WTC11 (cell line): ENCODE data around the gene TRIM59. TPM values are rescaled to one million over a fixed set of nuclear protein-coding genes. Genes with fewer than 3 reads are reported as not detected.

Source experiments
- ATAC-seq: fragments of 200-7000 bp; cut with Tn5 transposase; 2 replicates; pipeline ENCODE4 v1.10.0; 2021; ENCODE audit warnings: mild to moderate bottlenecking, moderate library complexity
- CTCF ChIA-PET: fragments of 300-600 bp; sonication (Branson Sonifier 250); formaldehyde crosslinking; loops from one replicate; lab custom pipeline; 2021; ENCODE audit warnings: antibody characterized with exemption; lab: Charles Lee
- POLR2A ChIA-PET: fragments of 350-600 bp; sonication (Branson Sonifier 250); formaldehyde crosslinking; loops from one replicate; lab custom pipeline; 2021; ENCODE audit warnings: antibody characterized with exemption; lab: Charles Lee
- DNase-seq: peaks from one replicate; pipeline ENCODE4 v3.0.0; 2021; ENCODE audit warnings: low spot score
- H3K27ac Mint-ChIP-seq: 2 replicates; pipeline ENCODE4 v1.8.0; 2021; ENCODE audit warnings: mixed read lengths
- H3K27me3 Mint-ChIP-seq: 2 replicates; pipeline ENCODE4 v1.8.0; 2021; ENCODE audit warnings: low read depth, mild to moderate bottlenecking, moderate library complexity, mixed read lengths
- H3K36me3 Mint-ChIP-seq: 2 replicates; pipeline ENCODE4 v1.8.0; 2021; ENCODE audit warnings: mixed read lengths
- H3K4me1 Mint-ChIP-seq: 2 replicates; pipeline ENCODE4 v1.8.0; 2022; ENCODE audit warnings: mixed read lengths
- H3K4me3 Mint-ChIP-seq: 2 replicates; pipeline ENCODE4 v1.8.0; 2021; ENCODE audit warnings: mild to moderate bottlenecking, moderate library complexity, mixed read lengths
- H3K9me3 Mint-ChIP-seq: 2 replicates; pipeline ENCODE4 v1.8.0; 2021; ENCODE audit warnings: mixed read lengths
- FOXK1 ChIP-seq: sonication (generic); formaldehyde crosslinking; IDR thresholded peaks from 2 replicates; pipeline ENCODE4 v1.8.0; 2022; ENCODE audit warnings: mild to moderate bottlenecking, moderate library complexity, missing genetic modification reagents
- MYBL2 ChIP-seq: sonication (generic); formaldehyde crosslinking; IDR thresholded peaks from 2 replicates; pipeline ENCODE4 v1.8.1; 2023; ENCODE audit warnings: mild to moderate bottlenecking, moderate library complexity, missing genetic modification reagents
- PRRX2 ChIP-seq: fragments of 250-450 bp; sonication (Bioruptor Pico); IDR thresholded peaks from 2 replicates; pipeline ENCODE4 v1.8.0; 2021; ENCODE audit warnings: mild to moderate bottlenecking
- RELA ChIP-seq: sonication (generic); formaldehyde crosslinking; IDR thresholded peaks from 2 replicates; pipeline ENCODE4 v1.8.1; 2022; ENCODE audit warnings: missing genetic modification reagents, mild to moderate bottlenecking, borderline replicate concordance
- SMAD3 ChIP-seq: sonication (generic); formaldehyde crosslinking; IDR thresholded peaks from 2 replicates; pipeline ENCODE4 v1.8.0; 2022; ENCODE audit warnings: missing genetic modification reagents, mild to moderate bottlenecking, borderline replicate concordance
- SMAD4 ChIP-seq: sonication (generic); formaldehyde crosslinking; IDR thresholded peaks from 2 replicates; pipeline ENCODE4 v1.8.0; 2022; ENCODE audit warnings: mild to moderate bottlenecking, missing genetic modification reagents
- ZNF121 ChIP-seq: sonication (generic); formaldehyde crosslinking; IDR thresholded peaks from 2 replicates; pipeline ENCODE4 v1.8.0; 2023; ENCODE audit warnings: missing genetic modification reagents
- ZNF138 ChIP-seq: sonication (generic); formaldehyde crosslinking; conservative IDR thresholded peaks from 2 replicates; pipeline ENCODE4 v1.8.1; 2022; ENCODE audit warnings: mild to moderate bottlenecking, moderate library complexity, missing genetic modification reagents
- ZNF317 ChIP-seq: sonication (generic); formaldehyde crosslinking; IDR thresholded peaks from 2 replicates; pipeline ENCODE4 v1.8.1; 2023; ENCODE audit warnings: low read depth, mild to moderate bottlenecking, moderate library complexity, missing genetic modification reagents, borderline replicate concordance
- total RNA-seq: library from RNA; stranded (reverse); gene quantifications from 3 replicates; pipeline ENCODE4 v1.2.3, GENCODE V29; 2021
- TF ChIP-seq, protein P1 (sequence below): sonication (generic); formaldehyde crosslinking; IDR thresholded peaks from 2 replicates; pipeline ENCODE4 v1.8.0; 2023; ENCODE audit warnings: mild to moderate bottlenecking, missing genetic modification reagents
- TF ChIP-seq, protein P2 (sequence below): sonication (generic); formaldehyde crosslinking; IDR thresholded peaks from 2 replicates; pipeline ENCODE4 v1.8.1; 2023; ENCODE audit warnings: mild to moderate bottlenecking, missing genetic modification reagents, moderate library complexity
- TF ChIP-seq, protein P3 (sequence below): sonication (generic); formaldehyde crosslinking; IDR thresholded peaks from 2 replicates; pipeline ENCODE4 v1.8.0; 2023; ENCODE audit warnings: missing genetic modification reagents
- TF ChIP-seq, protein P4 (sequence below): fragments of 250-450 bp; sonication (Bioruptor Pico); IDR thresholded peaks from 2 replicates; pipeline ENCODE4 v1.9.0; 2021; ENCODE audit warnings: mild to moderate bottlenecking, borderline replicate concordance
- TF ChIP-seq, protein P5 (sequence below): sonication (generic); formaldehyde crosslinking; IDR thresholded peaks from 2 replicates; pipeline ENCODE4 v1.8.0; 2022; ENCODE audit warnings: mild to moderate bottlenecking, missing genetic modification reagents
- TF ChIP-seq, protein P6 (sequence below): sonication (generic); formaldehyde crosslinking; IDR thresholded peaks from 2 replicates; pipeline ENCODE4 v1.8.1; 2022; ENCODE audit warnings: mild to moderate bottlenecking, moderate library complexity, missing genetic modification reagents
- TF ChIP-seq, protein P7 (sequence below): fragments of 250-450 bp; sonication (Bioruptor Pico); conservative IDR thresholded peaks from 2 replicates; pipeline ENCODE4 v1.9.0; 2021; ENCODE audit warnings: mild to moderate bottlenecking

TRIM59 gene
- total RNA-seq, 1 experiment from 2014 or later, result 32.4 TPM

DNA sequence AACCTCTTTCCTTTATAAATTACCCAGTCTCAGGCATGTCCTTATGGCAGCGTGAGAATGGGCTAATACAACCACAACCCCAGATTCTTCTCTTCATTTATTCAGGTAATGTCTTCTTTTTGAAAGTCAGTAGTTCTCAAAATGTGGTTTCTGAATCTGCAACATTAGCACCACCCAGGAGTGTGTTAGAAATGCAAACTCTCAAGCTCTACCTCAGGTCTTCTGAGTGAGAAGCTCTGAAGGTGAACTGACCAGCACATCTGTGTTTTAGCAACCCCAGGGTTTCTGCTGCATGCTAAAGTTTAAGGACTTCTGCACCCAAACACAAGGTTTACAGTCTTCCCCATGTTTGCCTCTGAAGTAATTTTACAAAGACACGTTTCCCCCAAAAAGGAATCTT is 22.3 kb upstream of the TRIM59 start:
- Mint-ChIP-seq H3K27ac (no peak overlapping the region), H3K4me1 (no peaks in the 10 kb centered on the region), H3K27me3 (peaks cover 7% of the 10 kb centered on the region), H3K4me3 (no peak overlapping the region), H3K36me3 (peaks cover 20% of the 10 kb centered on the region), H3K9me3 (peaks cover 23% of the 10 kb centered on the region)
- POLR2A ChIA-PET, result no interaction called here
- DNase-seq (no peak), ATAC-seq (no peak)
- CTCF ChIA-PET, result no interaction called here
- TF ChIP-seq ZNF121 (CRISPR knock-in tag) (no peak), RELA (CRISPR knock-in tag) (no peak), MYBL2 (CRISPR knock-in tag) (no peak), SMAD4 (no peak), ZNF138 (CRISPR knock-in tag) (no peak), SMAD3 (no peak)
- TF ChIP-seq, protein P1, sequence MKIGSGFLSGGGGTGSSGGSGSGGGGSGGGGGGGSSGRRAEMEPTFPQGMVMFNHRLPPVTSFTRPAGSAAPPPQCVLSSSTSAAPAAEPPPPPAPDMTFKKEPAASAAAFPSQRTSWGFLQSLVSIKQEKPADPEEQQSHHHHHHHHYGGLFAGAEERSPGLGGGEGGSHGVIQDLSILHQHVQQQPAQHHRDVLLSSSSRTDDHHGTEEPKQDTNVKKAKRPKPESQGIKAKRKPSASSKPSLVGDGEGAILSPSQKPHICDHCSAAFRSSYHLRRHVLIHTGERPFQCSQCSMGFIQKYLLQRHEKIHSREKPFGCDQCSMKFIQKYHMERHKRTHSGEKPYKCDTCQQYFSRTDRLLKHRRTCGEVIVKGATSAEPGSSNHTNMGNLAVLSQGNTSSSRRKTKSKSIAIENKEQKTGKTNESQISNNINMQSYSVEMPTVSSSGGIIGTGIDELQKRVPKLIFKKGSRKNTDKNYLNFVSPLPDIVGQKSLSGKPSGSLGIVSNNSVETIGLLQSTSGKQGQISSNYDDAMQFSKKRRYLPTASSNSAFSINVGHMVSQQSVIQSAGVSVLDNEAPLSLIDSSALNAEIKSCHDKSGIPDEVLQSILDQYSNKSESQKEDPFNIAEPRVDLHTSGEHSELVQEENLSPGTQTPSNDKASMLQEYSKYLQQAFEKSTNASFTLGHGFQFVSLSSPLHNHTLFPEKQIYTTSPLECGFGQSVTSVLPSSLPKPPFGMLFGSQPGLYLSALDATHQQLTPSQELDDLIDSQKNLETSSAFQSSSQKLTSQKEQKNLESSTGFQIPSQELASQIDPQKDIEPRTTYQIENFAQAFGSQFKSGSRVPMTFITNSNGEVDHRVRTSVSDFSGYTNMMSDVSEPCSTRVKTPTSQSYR (CRISPR knock-in tag), result no peak
- TF ChIP-seq, protein P2, sequence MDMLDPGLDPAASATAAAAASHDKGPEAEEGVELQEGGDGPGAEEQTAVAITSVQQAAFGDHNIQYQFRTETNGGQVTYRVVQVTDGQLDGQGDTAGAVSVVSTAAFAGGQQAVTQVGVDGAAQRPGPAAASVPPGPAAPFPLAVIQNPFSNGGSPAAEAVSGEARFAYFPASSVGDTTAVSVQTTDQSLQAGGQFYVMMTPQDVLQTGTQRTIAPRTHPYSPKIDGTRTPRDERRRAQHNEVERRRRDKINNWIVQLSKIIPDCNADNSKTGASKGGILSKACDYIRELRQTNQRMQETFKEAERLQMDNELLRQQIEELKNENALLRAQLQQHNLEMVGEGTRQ (CRISPR knock-in tag), result no peak
- TF ChIP-seq, protein P3, sequence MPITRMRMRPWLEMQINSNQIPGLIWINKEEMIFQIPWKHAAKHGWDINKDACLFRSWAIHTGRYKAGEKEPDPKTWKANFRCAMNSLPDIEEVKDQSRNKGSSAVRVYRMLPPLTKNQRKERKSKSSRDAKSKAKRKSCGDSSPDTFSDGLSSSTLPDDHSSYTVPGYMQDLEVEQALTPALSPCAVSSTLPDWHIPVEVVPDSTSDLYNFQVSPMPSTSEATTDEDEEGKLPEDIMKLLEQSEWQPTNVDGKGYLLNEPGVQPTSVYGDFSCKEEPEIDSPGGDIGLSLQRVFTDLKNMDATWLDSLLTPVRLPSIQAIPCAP, result no peak
- TF ChIP-seq, protein P4, sequence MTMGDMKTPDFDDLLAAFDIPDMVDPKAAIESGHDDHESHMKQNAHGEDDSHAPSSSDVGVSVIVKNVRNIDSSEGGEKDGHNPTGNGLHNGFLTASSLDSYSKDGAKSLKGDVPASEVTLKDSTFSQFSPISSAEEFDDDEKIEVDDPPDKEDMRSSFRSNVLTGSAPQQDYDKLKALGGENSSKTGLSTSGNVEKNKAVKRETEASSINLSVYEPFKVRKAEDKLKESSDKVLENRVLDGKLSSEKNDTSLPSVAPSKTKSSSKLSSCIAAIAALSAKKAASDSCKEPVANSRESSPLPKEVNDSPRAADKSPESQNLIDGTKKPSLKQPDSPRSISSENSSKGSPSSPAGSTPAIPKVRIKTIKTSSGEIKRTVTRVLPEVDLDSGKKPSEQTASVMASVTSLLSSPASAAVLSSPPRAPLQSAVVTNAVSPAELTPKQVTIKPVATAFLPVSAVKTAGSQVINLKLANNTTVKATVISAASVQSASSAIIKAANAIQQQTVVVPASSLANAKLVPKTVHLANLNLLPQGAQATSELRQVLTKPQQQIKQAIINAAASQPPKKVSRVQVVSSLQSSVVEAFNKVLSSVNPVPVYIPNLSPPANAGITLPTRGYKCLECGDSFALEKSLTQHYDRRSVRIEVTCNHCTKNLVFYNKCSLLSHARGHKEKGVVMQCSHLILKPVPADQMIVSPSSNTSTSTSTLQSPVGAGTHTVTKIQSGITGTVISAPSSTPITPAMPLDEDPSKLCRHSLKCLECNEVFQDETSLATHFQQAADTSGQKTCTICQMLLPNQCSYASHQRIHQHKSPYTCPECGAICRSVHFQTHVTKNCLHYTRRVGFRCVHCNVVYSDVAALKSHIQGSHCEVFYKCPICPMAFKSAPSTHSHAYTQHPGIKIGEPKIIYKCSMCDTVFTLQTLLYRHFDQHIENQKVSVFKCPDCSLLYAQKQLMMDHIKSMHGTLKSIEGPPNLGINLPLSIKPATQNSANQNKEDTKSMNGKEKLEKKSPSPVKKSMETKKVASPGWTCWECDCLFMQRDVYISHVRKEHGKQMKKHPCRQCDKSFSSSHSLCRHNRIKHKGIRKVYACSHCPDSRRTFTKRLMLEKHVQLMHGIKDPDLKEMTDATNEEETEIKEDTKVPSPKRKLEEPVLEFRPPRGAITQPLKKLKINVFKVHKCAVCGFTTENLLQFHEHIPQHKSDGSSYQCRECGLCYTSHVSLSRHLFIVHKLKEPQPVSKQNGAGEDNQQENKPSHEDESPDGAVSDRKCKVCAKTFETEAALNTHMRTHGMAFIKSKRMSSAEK, result no peak

DNA sequence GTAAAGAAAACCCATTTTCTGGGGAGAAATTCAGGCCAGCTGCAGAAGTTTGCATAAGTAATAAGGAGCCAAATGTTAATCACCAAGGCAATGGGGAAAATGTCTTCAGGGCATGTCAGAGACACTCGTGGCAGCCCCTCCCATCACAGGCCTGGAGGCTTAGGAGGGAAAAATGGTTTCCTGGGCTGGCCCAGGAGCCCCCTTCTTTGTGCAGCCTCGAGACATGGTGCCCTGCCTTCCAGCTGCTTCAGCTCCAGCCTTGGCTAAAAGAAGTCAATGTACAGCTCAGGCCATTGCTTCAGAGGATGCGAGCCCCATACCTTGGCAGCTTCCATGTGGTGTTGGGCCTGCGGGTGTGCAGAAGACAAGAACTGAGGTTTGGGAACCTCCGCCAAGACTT is 20.6 kb upstream of the TRIM59 start:
- H3K4me3 Mint-ChIP-seq, result no peak overlapping the region
- no peaks in the 10 kb centered on the region for H3K4me1 Mint-ChIP-seq
- DNase-seq, result no peak
- ChIA-PET POLR2A (no interaction called here), CTCF (no interaction called here)
- H3K9me3 Mint-ChIP-seq, result peaks cover 23% of the 10 kb centered on the region
- H3K27ac Mint-ChIP-seq, result no peak overlapping the region
- peaks cover 7% of the 10 kb centered on the region for H3K27me3 Mint-ChIP-seq
- H3K36me3 Mint-ChIP-seq, result peaks cover 20% of the 10 kb centered on the region
- no peak for ATAC-seq
- TF ChIP-seq, protein P2 (CRISPR knock-in tag), result no peak
- TF ChIP-seq FOXK1 (no peak), ZNF317 (CRISPR knock-in tag) (no peak), PRRX2 (CRISPR knock-in tag) (no peak)
- TF ChIP-seq, protein P5, sequence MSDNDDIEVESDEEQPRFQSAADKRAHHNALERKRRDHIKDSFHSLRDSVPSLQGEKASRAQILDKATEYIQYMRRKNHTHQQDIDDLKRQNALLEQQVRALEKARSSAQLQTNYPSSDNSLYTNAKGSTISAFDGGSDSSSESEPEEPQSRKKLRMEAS (CRISPR knock-in tag), result no peak
- TF ChIP-seq, protein P6, sequence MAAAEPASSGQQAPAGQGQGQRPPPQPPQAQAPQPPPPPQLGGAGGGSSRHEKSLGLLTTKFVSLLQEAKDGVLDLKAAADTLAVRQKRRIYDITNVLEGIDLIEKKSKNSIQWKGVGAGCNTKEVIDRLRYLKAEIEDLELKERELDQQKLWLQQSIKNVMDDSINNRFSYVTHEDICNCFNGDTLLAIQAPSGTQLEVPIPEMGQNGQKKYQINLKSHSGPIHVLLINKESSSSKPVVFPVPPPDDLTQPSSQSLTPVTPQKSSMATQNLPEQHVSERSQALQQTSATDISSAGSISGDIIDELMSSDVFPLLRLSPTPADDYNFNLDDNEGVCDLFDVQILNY (CRISPR knock-in tag), result no peak
- TF ChIP-seq, protein P7, sequence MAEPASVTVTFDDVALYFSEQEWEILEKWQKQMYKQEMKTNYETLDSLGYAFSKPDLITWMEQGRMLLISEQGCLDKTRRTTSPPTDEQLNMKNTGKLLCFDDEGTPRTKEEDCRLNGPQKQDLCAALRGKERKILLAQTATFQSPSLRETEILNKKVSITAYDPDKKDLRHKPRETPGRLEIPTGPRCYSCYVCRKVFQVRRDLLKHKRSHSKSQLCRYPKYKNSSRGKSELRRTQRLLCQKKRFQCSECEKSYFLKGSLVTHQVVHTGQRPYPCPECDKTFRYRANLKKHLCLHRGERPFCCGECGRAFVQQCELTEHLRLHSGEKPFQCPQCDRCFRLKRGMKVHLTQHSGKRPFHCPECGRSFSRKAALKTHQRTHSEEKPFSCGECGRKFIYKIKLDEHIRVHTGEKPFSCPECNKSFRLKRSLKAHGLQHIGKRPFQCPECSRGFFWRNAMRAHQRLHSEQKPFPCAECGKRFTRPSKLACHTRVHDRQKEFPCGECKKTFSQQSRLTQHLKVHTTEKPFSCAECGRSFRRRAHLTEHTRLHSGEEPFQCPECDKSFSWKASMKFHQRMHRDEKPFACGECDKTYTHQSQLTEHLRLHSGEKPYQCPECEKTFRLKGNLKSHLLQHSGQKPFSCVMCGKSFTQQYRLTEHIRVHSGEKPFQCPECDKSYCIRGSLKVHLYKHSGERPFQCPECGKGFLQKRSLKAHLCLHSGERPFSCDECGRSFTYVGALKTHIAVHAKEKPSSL (CRISPR knock-in tag), result no peak
- TF ChIP-seq, protein P4, result no peak
- TF ChIP-seq, protein P3, result no peak
